Lung (tissue), 12 donors: Measurements from ENCODE around the gene SYT3. TPM values are rescaled to one million over a fixed set of nuclear protein-coding genes. Genes with fewer than 3 reads are reported as not detected.
"Not testable (repeated sequence)": the region's sequence is repeated elsewhere in the genome, so short reads cannot be mapped to it uniquely, and the experiment has no call there.

Experiments used
- ATAC-seq: fragments of 200-7000 bp; cut with Tn5 transposase; one replicate; pipeline ENCODE4 v1.9.1; 2020; ENCODE audit warnings: moderate number of reproducible peaks; ENCODE audit not compliant: insufficient read depth, low FRiP score
- DNase-seq, 3 donors: peaks; one replicate each; pipeline ENCODE4 v3.0.0-alpha.2; 2013 to 2017
- H3K27ac ChIP-seq, 2 donors: one replicate each; pipeline ENCODE4 v1.5.1; 2013; ENCODE audit warnings: mild to moderate bottlenecking in 2 of 2, moderate library complexity in 2 of 2, control low read depth in 1 of 2, inconsistent platforms in 1 of 2, low read depth in 1 of 2, low read length in 1 of 2
- H3K27me3 ChIP-seq, 3 donors: one replicate each; pipeline ENCODE4 v1.5.1; 2013; ENCODE audit warnings: low read length in 2 of 3; ENCODE audit not compliant: control insufficient read depth in 3 of 3, insufficient read depth in 3 of 3
- H3K36me3 ChIP-seq, 4 donors: one replicate each; pipeline ENCODE4 v1.5.1; 2013; ENCODE audit warnings: low read length in 4 of 4, mild to moderate bottlenecking in 1 of 4, moderate library complexity in 1 of 4; ENCODE audit not compliant: control insufficient read depth in 4 of 4, insufficient read depth in 4 of 4
- H3K4me1 ChIP-seq, 5 donors: one replicate each; pipeline ENCODE4 v1.5.1; 2013; ENCODE audit warnings: low read length in 5 of 5, mild to moderate bottlenecking in 2 of 5, moderate library complexity in 1 of 5; ENCODE audit not compliant: control insufficient read depth in 5 of 5, insufficient read depth in 5 of 5
- H3K4me3 ChIP-seq: one replicate; pipeline ENCODE4 v1.5.1; 2013; ENCODE audit warnings: mild to moderate bottlenecking, control low read depth, moderate library complexity
- H3K9ac ChIP-seq, 2 donors: one replicate each; pipeline ENCODE4 v1.5.1; 2013; ENCODE audit warnings: low read length in 2 of 2, control low read depth in 1 of 2; ENCODE audit not compliant: insufficient read depth in 1 of 2
- H3K9me3 ChIP-seq, 4 donors: one replicate each; pipeline ENCODE4 v1.5.1; 2013; ENCODE audit warnings: low read length in 3 of 4, mild to moderate bottlenecking in 1 of 4, moderate library complexity in 1 of 4; ENCODE audit not compliant: control insufficient read depth in 4 of 4, insufficient read depth in 3 of 4
- WGBS, 2 donors: extraction: QIAGEN DNeasy Blood & Tissue Kit; methylation state at CpG; one replicate each; pipeline ENCODE4 v1.1.7; 2013; 5-methylcytosine and 5-hydroxymethylcytosine counted together
- polyA plus RNA-seq, 2 donors: library from polyadenylated mRNA; stranded (reverse); fragments of 200-250 nt; gene quantifications; one replicate each; pipeline ENCODE4 v1.2.1, GENCODE V29; 2013
- total RNA-seq, 2 donors: library from RNA; depleted of rRNA in 1 of 2; stranded (reverse); fragments of >200 nt in 1 of 2; gene quantifications; one replicate each; pipeline ENCODE4 v1.2.1, GENCODE V29; 2014 to 2021
- TF ChIP-seq, protein P1 (sequence below): IDR thresholded peaks from 2 replicates; pipeline ENCODE4 v1.5.1; 2012; ENCODE audit warnings: mild to moderate bottlenecking; ENCODE audit errors: control extremely low read depth, extremely low read depth
- donor health status: control.
- donor health status: control.
- donor health status: Bipolar disorder and iron deficiency.
- donor health status: healthy.
- donor health status: DM: yes; HTN: yes; CAD: no.

SYT3 gene
- total and polyA plus RNA-seq, 4 donors, result 0.23 to 1.5 (median 0.70) TPM

DNA sequence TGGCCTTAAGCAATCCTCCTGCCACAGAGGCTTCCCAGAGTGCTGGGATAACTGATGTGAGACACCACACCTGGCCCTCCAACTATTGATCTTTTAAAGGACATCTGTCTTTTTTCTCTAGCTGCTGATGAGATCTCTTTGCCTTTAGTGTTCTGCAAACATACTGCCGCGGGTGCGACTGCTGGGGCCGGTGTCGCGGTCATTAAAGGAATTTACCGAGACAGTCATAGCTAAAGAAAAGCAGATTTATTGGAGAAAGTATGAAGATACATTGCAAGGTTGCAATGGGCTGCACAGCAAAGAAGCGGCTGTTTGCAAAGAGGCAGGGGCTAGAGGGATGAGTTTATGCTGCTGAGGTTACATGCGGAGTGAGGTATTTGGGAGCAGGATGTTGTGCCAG, 40.3 kb downstream of the SYT3 start:
- no peak overlapping the region for H3K27ac ChIP-seq
- 77 to 83% methylated on average over 9 of the region's 9 CpGs for WGBS, 2 donors
- peaks cover 0 to 27% (median 17%) of the 10 kb centered on the region in 3 donors for H3K27me3 ChIP-seq
- H3K9me3 ChIP-seq, result peaks cover 0 to 4% (median 0%) of the 10 kb centered on the region in 4 donors
- H3K4me3 ChIP-seq, result no peak overlapping the region
- DNase-seq (no peak), ATAC-seq (no peak)
- H3K36me3 ChIP-seq, result no peaks in the 10 kb centered on the region
- TF ChIP-seq, protein P1, sequence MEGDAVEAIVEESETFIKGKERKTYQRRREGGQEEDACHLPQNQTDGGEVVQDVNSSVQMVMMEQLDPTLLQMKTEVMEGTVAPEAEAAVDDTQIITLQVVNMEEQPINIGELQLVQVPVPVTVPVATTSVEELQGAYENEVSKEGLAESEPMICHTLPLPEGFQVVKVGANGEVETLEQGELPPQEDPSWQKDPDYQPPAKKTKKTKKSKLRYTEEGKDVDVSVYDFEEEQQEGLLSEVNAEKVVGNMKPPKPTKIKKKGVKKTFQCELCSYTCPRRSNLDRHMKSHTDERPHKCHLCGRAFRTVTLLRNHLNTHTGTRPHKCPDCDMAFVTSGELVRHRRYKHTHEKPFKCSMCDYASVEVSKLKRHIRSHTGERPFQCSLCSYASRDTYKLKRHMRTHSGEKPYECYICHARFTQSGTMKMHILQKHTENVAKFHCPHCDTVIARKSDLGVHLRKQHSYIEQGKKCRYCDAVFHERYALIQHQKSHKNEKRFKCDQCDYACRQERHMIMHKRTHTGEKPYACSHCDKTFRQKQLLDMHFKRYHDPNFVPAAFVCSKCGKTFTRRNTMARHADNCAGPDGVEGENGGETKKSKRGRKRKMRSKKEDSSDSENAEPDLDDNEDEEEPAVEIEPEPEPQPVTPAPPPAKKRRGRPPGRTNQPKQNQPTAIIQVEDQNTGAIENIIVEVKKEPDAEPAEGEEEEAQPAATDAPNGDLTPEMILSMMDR, result no peak
- H3K9ac ChIP-seq, result no peak overlapping the region
- no peaks in the 10 kb centered on the region for H3K4me1 ChIP-seq

DNA sequence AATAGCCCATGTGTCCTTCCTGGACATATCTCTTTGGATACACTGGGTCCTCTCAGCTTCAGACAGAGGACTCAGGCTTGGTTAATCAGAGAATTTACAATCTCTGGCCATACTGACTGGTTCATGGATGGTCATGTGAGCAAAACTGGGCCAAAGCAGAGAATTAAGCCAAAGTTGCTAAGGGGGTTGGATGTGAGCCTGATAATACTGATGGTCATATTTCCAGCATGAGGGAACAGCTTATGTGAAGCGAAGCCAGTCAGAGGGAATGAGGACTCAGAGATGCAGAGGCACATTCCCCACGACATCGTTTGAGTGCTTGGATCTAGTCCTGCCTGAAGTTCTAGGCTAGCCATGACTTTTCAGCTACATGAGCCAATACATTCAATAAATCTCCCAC, 49.5 kb downstream of the SYT3 start:
- no peak overlapping the region for H3K9ac ChIP-seq
- H3K36me3 ChIP-seq, result no peaks in the 10 kb centered on the region
- TF ChIP-seq, protein P1, result no peak
- no peak overlapping the region for H3K27ac ChIP-seq
- H3K9me3 ChIP-seq, result no peaks in the 10 kb centered on the region
- no peak for ATAC-seq
- no peaks in the 10 kb centered on the region for H3K4me1 ChIP-seq
- WGBS, 2 donors, result 77 to 92% methylated on average over 3 of the region's 3 CpGs
- peaks cover 0 to 4% (median 0%) of the 10 kb centered on the region in 3 donors for H3K27me3 ChIP-seq
- peak in 1 of 3 donors; percentile 30 for DNase-seq
- H3K4me3 ChIP-seq, result no peak overlapping the region

DNA sequence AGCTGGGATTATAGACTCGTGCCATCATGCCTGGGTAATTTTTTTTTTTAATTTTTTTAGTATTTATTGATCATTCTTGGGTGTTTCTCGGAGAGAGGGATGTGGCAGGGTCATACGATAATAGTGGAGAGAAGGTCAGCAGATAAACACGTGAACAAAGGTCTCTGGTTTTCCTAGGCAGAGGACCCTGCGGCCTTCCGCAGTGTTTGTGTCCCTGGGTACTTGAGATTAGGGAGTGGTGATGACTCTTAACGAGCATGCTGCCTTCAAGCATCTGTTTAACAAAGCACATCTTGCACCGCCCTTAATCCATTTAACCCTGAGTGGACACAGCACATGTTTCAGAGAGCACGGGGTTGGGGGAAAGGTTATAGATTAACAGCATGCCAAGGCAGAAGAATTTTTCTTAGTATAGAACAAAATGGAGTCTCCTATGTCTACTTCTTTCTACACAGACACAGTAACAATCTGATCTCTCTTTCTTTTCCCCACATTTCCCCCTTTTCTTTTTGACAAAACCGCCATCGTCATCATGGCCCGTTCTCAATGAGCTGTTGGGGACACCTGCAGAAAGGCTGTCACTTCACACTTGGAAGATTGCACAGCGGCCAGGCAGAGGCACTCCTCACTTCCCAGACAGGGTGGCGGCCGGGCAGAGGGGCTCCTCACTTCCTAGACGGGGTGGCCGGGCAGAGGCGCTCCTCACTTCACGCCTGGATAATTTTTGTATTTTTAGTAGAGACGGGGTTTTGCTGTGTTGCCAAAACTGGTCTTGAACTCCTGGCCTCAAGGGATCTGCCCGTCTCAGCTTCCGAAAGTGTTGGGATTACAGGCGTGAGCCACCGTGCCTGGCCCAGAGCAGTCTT, 57.7 kb downstream of the SYT3 start:
- 82 to 84% methylated on average over 21 of the region's 24 CpGs for WGBS, 2 donors
- H3K36me3 ChIP-seq, H3K9ac ChIP-seq, H3K4me3 ChIP-seq, H3K27ac ChIP-seq, DNase-seq, H3K9me3 ChIP-seq, H3K27me3 ChIP-seq, ATAC-seq, H3K4me1 ChIP-seq: not testable (repeated sequence)

DNA sequence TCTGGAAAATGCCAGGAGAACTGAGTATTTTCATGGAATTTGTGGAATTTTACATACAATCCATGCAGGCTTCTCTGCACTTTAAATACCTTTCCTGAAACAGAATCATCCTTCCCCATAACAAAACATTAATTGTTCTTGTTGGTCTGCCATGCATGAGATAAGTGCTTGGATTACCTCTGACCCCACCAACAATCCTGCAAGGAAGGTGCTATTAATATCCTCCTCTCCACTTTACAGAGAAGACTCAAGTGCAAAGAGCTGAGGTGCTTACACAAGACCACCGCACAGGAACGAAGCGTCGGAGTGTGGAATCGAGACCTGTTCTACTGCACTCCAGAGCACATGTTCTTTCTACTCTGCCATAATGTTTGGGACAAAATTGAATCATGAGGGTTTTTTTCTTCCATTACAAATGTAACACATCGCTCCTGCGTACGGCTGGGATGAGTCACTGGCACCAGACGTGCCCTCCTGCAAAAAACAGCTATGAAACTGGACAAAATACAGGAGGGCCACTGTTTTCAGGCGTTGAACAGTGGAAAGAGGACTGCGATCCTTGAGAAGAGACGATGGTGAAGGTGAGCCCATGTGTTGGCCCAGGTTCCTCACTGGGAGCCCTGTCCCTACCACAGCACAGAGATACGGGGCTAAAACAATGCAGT, 58.6 kb downstream of the SYT3 start:
- H3K4me3 ChIP-seq, result no peak overlapping the region
- DNase-seq (no peak), ATAC-seq (no peak)
- peaks cover 0 to 4% (median 0%) of the 10 kb centered on the region in 4 donors for H3K9me3 ChIP-seq
- TF ChIP-seq, protein P1, result no peak
- 73 to 89% methylated on average over 13 of the region's 13 CpGs for WGBS, 2 donors
- no peak overlapping the region for H3K27ac ChIP-seq
- H3K36me3 ChIP-seq, result no peaks in the 10 kb centered on the region
- H3K9ac ChIP-seq, result no peak overlapping the region
- no peaks in the 10 kb centered on the region for H3K4me1 ChIP-seq
- peaks cover 0 to 5% (median 0%) of the 10 kb centered on the region in 3 donors for H3K27me3 ChIP-seq
